HFFc6 (cell line): ENCODE measurements around the gene CCDC59. TPM values are rescaled to one million over a fixed set of nuclear protein-coding genes. Genes with fewer than 3 reads are reported as not detected.
"Not testable (repeated sequence)": the region's sequence is repeated elsewhere in the genome, so short reads cannot be mapped to it uniquely, and the experiment has no call there.

ENCODE experiments used
- DNase-seq: peaks from one replicate; pipeline ENCODE4 v3.0.0-alpha.2; 2018
- H3K27ac Mint-ChIP-seq: 2 replicates; pipeline ENCODE4 v1.8.0; 2020; ENCODE audit warnings: mild to moderate bottlenecking, mixed read lengths
- H3K27me3 Mint-ChIP-seq: 2 replicates; pipeline ENCODE4 v1.8.0; 2021; ENCODE audit warnings: mild to moderate bottlenecking, moderate library complexity, mixed read lengths; ENCODE audit not compliant: insufficient read depth
- H3K36me3 Mint-ChIP-seq: 2 replicates; pipeline ENCODE4 v1.8.0; 2021; ENCODE audit warnings: low read depth, mixed read lengths
- H3K4me1 Mint-ChIP-seq: 2 replicates; pipeline ENCODE4 v1.8.0; 2020; ENCODE audit warnings: low read depth, mixed read lengths
- H3K4me3 Mint-ChIP-seq: 2 replicates; pipeline ENCODE4 v1.8.0; 2020; ENCODE audit warnings: mild to moderate bottlenecking, moderate library complexity, mixed read lengths
- H3K9me3 Mint-ChIP-seq: 2 replicates; pipeline ENCODE4 v1.8.0; 2020; ENCODE audit warnings: mild to moderate bottlenecking, mixed read lengths
- CTCF ChIP-seq: fragments of 200-600 bp; sonication (generic); IDR thresholded peaks from 2 replicates; pipeline ENCODE4 v1.5.0; 2021; ENCODE audit warnings: antibody characterized with exemption, mild to moderate bottlenecking
- total RNA-seq, 6 experiments: library from RNA; stranded (reverse); fragmentation: NEBNext Ultra II Directional; extraction: Animal tissue kit (Norgen Biotek cat#: 25700); gene quantifications; 2 replicates in 1 of 6; 3 replicates in 5 of 6; pipeline ENCODE4 v1.2.3, GENCODE V29; 2021

Gene CCDC59
- total RNA-seq, 6 experiments from 2014 or later: 36.5 to 44.1 (median 42.4) TPM

- no peak for TF ChIP-seq CTCF
- peaks cover 3% of the 10 kb centered on the region; the same call in 1 of the 2 replicates for H3K27me3 Mint-ChIP-seq
- peaks cover 33% of the 10 kb centered on the region for H3K4me1 Mint-ChIP-seq
- H3K36me3 Mint-ChIP-seq: peaks cover 18% of the 10 kb centered on the region
- no peak overlapping the region for H3K4me3 Mint-ChIP-seq
- H3K27ac Mint-ChIP-seq: no peak overlapping the region
- no peak for DNase-seq
- H3K9me3 Mint-ChIP-seq: no peaks in the 10 kb centered on the region
These were observed 3.3 kb upstream of the CCDC59 start for GRCh38 chr12:82361461-82361915.

- H3K4me1 Mint-ChIP-seq: peaks cover 28% of the 10 kb centered on the region
These were observed 2.6 kb upstream of the CCDC59 start for GRCh38 chr12:82360834-82361233.

GRCh38 chr12:82359115-82359478 lies 910 bp upstream of the CCDC59 start:
- peaks cover 3% of the 10 kb centered on the region; the same call in 1 of the 2 replicates for H3K27me3 Mint-ChIP-seq
- peaks cover 28% of the 10 kb centered on the region for H3K4me1 Mint-ChIP-seq
- no peaks in the 10 kb centered on the region for H3K9me3 Mint-ChIP-seq
- no peak for DNase-seq
- no peak for TF ChIP-seq CTCF
- H3K36me3 Mint-ChIP-seq: peaks cover 29% of the 10 kb centered on the region
- H3K27ac Mint-ChIP-seq: peak overlapping the region; percentile 99
- peak overlapping the region; percentile 98 for H3K4me3 Mint-ChIP-seq

More at GRCh38 chr12:82360834-82361233, 2.6 kb upstream of the CCDC59 start:
- H3K9me3 Mint-ChIP-seq, H3K4me3 Mint-ChIP-seq, H3K27me3 Mint-ChIP-seq, H3K27ac Mint-ChIP-seq, DNase-seq: not testable (repeated sequence)
- H3K36me3 Mint-ChIP-seq: peaks cover 18% of the 10 kb centered on the region

- DNase-seq: no peak
- Mint-ChIP-seq H3K27me3 (peaks cover 3% of the 10 kb centered on the region; the same call in 1 of the 2 replicates), H3K4me1 (peaks cover 28% of the 10 kb centered on the region), H3K9me3 (no peaks in the 10 kb centered on the region), H3K4me3 (peak overlapping the region; percentile 98), H3K36me3 (peaks cover 34% of the 10 kb centered on the region), H3K27ac (peak overlapping the region; percentile 99)
- TF ChIP-seq CTCF: no peak
These were observed 365 bp downstream of the CCDC59 start for GRCh38 chr12:82357845-82358199.

GRCh38 chr12:82357340-82357739 lies 847 bp downstream of the CCDC59 start:
- no peak for TF ChIP-seq CTCF
- no peak for DNase-seq
- Mint-ChIP-seq H3K27ac (peak overlapping the region; percentile 99), H3K9me3 (no peaks in the 10 kb centered on the region), H3K4me1 (peaks cover 28% of the 10 kb centered on the region), H3K36me3 (peaks cover 34% of the 10 kb centered on the region), H3K4me3 (peak overlapping the region; percentile 98), H3K27me3 (peaks cover 3% of the 10 kb centered on the region; the same call in 1 of the 2 replicates)

- TF ChIP-seq CTCF: no peak
- Mint-ChIP-seq H3K27me3 (no peaks in the 10 kb centered on the region), H3K36me3 (peaks cover 16% of the 10 kb centered on the region), H3K27ac (no peak overlapping the region), H3K4me3 (no peak overlapping the region), H3K4me1 (no peaks in the 10 kb centered on the region), H3K9me3 (no peaks in the 10 kb centered on the region)
- DNase-seq: no peak
These were observed 6.8 kb downstream of the CCDC59 start for GRCh38 chr12:82351390-82351789.
